Femur (tissue), 1 donor: ENCODE results near the gene GOLGA6L26.
"Not testable (repeated sequence)": the region's sequence is repeated elsewhere in the genome, so short reads cannot be mapped to it uniquely, and the experiment has no call there.

Source experiments
- DNase-seq: peaks from one replicate; pipeline ENCODE4 v3.0.0-alpha.2; 2017

Gene GOLGA6L26, protein sequence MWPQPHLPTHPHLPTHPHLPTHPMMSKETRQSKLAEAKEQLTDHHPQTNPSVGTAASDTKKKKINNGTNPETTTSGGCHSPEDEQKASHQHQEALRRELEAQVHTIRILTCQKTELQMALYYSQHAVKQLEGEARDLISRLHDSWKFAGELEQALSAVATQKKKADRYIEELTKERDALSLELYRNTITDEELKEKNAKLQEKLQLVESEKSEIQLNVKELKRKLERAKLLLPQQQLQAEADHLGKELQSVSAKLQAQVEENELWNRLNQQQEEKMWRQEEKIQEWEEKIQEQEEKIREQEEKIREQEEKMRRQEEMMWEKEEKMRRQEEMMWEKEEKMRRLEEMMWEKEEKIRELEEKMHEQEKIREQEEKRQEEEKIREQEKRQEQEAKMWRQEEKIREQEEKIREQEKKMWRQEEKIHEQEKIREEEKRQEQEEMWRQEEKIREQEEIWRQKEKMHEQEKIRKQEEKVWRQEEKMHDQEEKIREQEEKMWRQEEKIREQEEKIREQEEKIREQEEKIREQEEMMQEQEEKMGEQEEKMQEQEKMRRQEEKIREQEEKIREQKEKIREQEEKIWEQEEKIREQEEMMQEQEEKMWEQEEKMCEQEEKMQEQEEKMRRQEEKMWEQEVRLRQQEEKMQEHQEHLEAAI

DNA sequence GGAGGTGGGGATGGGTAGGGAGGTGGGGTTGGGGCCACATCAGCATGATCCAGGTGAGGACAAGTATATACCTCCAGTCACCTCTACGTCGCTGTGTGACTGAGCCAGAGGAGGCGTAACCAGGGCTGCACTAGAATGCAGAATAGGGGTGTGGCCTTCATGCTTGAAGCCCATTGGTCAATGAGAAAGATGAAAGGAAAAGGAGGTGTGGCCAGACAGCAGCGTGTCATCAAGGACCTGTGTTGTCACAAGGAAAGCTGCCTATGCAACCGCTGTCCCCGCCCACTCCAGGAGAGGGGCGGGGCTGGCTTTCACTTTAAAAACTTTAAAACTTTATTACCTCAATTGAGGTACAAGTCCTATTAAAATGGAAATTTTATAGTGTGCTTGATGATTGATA, at the start of gene GOLGA6L26:
GOLGA6L26 (minus strand) TSS at position 101 of the 400 bp plus-strand sequence; CDS start at position 40, 61 bp downstream.
- not testable (repeated sequence) for DNase-seq

DNA sequence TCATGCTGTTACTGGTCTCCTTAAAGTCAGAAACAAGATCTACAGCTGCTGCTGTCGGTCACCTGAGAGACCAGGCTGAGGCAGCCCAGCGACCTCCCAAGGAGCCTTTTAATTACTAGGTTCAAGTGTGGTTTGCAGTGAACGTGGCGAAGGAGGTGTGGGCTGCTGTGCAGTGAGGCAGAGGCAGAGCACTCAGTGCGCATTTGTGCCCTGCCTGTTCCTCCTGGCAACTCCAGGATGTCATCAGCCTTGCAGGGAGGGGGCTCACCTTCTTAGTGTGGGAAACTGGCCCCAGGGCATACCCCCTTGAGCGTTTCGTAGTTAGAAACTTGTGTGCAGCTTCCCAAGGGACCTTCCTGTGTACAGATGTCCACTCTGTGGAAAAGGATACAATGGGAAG, 47.2 kb upstream of the GOLGA6L26 start:
- not testable (repeated sequence) for DNase-seq

DNA sequence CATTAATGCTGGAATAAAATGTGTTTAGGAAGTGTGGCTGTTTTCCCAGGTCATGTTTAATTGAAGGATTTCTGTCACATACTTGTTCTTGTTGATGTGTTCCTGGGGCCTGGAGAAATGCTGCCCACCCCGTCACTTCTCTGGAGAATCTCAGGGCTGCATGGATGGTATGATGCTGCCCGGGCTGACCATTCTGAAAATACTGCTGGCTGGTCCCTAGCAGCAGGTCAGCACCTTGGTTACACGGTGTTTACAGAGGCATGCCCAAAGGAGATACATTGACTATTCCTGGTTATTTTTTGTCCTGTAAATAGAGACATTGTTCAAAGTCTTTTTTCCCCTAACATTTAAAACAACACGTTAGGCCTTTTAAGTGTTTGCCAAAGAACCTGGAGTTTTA, 46.7 kb upstream of the GOLGA6L26 start:
- DNase-seq, result not testable (repeated sequence)

DNA sequence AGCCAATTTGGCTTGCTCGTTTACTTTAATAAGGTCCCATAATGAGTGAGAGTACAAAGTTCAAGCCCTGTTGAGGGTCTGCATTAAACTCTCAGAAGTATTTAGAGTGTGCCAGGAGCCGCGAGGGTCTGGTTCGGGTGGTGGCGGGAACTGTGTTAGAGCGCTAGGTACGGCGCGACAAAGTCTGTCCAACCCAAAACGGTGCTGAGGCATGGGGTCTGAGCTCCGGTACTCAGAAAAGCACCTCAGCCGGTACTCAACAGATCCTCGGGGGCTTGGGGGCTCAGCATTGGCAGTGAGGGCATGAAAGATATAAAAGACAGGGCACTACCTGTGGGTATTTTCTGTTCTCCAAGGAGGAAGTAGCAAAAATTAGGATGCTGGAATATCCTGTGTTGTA, 45.0 kb upstream of the GOLGA6L26 start:
- not testable (repeated sequence) for DNase-seq

DNA sequence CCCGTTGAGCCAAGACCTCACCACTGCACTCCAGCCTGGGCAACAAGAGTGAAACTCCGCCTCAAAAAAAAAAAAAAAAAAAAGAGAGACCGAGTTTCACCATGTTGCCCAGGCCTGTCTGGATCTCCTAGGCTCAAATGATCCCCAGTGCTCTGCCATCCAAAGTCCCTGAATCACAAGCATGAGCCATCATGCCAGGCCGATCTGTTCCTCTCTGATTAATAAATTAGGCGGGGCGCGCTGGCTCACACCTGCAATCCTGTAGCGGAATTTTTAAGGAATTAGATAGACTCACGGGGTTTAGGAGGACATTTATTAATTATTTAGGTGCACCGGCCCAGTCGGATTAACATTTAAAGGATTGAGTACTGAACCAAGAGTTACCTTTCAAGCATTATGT, 40.2 kb upstream of the GOLGA6L26 start:
- not testable (repeated sequence) for DNase-seq

DNA sequence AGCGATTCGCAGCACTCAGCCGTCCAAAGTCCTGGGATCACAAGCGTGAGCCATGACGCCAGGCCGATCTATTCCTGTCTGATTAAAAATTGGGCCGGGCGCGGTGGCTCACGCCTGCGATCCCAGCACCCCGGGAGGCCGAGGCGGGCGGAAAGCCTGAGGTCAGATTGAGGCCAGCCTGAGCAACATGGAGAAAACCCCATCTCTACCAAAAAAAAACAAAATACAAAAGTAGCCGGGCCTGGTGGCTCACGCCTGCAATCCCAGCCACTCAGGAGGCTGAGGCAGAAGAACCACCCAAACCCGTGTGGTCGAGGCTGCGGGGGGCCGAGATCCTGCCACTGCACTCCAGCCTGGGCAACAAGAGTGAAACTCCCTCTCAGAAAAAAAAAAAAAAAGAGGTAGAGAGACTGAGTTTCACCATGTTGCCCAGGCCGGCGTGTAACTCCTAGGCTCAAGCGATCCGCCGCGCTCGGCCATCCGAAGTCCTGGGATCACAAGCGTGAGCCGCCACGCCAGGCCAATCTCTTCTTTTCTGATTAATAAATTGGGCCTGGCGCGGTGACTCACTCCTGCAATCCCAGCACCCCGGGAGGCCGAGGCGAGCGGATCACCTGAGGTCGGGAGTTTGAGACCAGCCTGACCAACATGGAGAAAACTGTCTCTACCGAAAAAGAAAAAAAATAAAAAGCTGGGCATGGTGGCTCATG, 39.0 kb upstream of the GOLGA6L26 start:
- DNase-seq, result not testable (repeated sequence)

DNA sequence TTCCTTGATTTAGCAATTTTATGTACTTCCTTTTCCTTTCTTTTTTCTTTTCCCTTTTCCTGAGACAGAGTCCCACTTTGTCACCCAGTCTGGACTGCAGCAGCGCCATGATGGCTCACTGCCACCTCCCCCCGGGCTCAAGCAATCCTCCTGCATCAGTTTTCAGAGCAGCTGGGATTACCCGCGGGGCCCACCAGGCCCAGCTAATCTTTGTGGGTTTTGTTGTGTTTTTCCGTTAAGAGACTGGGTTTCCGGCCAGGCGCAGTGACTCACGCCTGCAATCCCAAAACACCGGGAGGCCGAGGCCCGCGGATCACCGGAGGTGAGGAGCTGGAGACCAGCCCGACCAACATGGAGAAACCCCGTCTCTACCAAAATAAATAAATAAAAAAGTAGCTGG, 38.3 kb upstream of the GOLGA6L26 start:
- DNase-seq, result no peak

DNA sequence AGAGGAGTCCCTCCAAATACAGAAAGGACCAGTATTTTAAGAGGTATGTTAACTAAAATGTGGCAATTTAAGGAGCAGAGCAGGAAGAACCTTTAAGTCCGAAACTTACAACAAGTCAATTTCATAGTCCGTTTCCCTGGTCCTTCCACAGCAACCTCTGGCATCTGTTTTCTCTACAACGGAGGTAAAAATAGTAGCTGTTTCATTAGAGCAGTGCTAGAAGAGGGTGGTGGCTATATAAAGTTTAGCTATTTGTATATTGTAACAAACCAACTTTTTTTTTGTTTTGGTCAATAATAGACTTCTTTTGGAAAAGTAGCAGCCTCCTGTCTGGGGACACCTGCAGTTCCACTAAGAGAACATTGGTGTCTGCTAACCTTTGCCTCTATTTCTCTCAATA, 37.9 kb upstream of the GOLGA6L26 start:
- DNase-seq, result not testable (repeated sequence)

DNA sequence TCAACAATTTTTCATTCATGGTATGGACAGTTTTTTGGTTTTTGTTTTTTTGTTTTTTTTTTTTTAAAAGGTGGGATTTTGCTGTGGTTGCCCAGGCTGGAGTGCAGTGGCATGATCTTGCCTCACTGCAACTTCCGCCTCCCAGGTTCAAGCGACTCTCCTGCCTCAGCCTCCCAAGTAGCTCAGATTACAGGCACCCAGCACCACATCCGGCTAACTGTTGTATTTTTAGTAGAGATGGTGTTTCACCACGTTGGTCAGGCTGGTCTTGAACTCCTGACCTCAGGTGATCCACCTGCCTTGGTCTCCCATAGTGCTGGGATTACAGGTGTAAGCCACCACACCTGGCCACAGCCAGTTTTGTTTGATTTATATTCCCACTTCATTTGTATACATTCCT, 37.1 kb upstream of the GOLGA6L26 start:
- not testable (repeated sequence) for DNase-seq

DNA sequence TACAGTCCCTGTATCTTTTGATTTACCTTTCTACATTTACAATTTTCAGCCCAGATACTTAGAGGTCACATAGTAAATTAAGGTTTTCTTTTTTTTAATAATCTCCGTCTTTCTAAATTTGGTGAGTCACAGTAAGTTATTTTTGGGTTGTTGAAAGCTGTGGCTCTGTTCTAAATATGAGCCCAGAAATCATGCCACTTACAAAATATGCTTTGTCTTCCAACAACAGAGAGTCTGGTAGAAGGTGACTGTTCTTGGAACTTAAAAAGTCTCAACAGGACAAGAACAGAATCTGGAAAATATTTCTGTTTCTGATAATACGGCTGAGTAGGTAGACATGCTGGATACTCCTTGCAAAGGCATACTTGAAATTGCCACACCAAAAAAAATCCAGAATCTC, 36.6 kb upstream of the GOLGA6L26 start:
- DNase-seq, result no peak

DNA sequence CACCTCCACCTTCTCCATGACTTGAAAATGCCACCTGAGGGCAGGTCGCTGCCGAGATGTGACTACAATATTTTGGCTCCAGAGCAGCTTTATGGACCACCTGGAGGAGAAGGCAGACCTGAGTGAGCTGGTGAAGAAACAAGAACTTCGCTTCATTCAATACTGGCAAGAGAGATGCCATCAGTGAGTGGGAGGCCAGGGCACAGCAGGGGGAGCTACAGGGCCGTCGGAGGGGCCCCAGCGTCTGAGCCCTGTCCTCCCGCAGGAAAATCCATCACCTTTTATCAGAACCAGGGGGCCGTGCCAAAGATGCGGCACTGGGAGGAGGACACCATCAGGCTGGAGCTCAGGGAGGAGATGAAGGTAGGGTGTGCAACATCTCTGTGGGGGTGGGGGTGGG, 30.3 kb upstream of the GOLGA6L26 start:
- not testable (repeated sequence) for DNase-seq

DNA sequence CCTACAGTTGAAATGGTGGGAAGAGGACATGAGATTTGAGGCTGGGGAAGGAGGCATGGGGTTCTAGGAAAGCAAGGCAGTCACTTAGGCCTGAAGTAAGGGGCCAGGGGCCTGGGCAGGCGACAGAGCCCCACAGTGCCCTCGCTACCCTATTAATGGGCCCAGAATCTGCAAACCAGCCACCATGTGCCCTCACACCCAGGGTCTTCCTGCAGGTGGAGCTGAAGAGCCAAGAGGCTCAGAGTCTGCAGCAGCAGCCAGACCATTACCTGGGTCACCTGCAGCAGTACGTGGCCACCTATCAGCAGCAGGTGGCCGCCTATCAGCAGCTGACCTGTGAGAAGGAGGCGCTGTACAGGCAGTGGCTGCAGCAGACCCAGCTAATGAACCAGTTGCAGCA, 28.6 kb upstream of the GOLGA6L26 start:
- not testable (repeated sequence) for DNase-seq

DNA sequence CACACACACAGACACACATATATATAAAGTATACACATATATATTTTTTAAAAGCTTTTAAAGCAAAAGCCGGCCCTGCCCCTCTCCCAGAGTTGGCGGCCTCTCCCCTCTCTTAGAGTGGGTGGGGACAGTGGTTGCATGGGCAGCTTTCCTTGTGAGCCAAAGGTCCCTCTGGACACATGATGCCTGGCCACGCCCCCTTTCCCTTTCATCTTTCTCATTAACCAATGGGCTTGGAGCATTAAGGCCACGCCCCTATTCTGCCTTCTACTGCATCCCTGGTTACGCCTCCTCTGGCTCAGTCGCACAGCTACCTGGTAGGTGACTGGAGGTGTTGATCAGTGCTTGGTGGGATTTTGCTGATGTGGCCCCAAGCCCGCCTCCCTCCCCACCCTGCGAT, 20.5 kb upstream of the GOLGA6L26 start, which contains the start of gene GOLGA8S:
GOLGA8S (plus strand) TSS at position 301 of the 400 bp plus-strand sequence; CDS start at position 363, 62 bp downstream.
- DNase-seq, result not testable (repeated sequence)

DNA sequence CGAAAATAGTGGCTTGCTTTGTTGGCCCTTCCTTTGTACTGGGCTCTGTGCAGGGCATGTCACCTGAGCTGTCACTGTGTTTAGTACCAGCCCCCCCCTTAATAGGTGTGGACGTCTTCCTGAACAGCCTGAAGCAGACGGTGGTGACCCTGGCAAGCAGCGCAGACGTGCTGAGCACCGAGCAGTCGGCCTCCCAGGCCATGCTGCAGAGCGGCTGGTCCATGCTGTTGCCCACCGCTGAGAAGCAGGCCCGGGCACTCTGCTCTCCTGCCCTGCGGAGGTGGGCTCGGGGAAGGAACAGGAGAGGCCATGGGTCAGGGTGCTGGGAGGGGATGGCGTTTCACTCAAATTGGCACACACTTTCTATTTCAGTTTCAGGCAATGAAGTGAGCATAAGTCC, 22.8 kb downstream of the GOLGA6L26 start:
- not testable (repeated sequence) for DNase-seq

DNA sequence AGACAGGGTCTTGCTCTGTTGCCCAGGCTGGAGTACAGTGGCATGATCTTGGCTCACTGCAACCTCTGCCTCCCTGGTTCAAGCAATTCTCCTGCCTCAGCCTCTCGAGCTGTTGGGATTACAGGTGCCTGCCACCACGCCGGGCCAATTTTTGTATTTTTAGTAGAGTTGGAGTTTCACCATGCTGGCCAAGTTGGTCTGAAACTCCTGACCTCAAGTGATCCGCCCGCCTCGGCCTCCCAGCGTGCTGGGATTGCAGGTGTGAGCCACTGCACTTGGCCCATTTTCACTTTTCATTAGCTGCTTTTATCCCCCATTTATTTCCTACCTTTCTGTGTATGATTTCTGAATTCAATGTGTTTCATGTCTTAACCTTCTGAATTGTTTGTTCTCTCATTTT, 28.1 kb downstream of the GOLGA6L26 start:
- DNase-seq, result not testable (repeated sequence)

DNA sequence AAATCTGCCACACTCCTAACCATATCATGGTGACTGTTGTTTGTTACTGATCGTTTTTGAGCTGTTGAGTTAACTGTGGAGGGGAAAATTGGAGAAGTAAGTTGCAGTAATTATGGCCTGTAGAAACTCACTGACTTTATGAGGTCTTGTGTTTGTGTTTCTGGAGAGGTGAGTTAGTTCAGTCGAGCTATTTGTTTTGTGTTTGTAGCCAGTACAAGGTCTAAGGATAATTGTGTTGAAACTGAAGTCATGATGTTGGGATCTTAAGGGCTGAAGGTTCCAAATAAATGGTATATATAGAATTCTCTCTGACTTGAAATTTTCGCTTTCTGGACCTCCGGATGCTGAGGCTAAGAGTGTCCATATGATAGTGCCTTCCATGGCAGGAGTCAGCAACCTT, 29.2 kb downstream of the GOLGA6L26 start:
- not testable (repeated sequence) for DNase-seq

DNA sequence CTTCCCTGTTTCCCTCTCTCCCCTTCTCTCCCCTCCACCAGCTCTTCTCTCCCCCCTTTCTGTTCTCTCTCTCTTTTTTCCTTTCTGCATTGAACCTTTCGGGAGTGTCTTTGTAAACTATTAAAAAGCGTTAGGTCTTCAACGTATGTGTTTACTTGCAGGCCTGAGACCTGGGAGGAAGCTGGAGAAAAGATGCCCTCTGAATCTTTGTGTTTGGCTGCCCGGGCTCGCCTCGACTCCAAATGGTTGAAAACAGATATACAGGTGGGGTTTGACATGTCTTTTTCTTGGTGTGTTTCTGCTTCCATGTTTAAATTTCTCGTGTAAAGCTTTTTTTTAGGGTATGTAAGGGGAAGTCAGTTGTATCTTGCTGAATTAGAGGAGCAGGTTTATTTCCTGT, 29.7 kb downstream of the GOLGA6L26 start:
- not testable (repeated sequence) for DNase-seq

DNA sequence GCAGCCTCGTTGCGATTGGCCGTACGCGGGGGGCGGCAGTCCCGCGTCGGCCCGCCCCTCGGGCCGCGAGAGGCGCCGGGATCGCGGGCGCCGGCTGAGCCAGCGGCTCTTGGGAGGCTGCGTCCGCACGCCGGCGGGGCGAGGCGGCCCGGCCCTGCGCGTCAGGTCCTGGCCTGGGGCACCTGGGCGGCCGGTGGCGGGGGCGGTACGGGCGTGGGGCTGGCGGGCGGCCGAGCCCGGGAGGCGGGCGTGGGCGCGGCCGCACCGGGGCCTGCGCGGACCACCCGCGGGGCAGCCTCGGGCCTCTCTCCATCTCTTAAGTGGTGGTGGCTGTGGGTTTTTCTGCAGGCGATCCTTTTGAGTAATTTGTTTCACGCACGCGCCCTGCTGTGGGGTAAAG, 30.3 kb downstream of the GOLGA6L26 start:
- peak; percentile 40 for DNase-seq

DNA sequence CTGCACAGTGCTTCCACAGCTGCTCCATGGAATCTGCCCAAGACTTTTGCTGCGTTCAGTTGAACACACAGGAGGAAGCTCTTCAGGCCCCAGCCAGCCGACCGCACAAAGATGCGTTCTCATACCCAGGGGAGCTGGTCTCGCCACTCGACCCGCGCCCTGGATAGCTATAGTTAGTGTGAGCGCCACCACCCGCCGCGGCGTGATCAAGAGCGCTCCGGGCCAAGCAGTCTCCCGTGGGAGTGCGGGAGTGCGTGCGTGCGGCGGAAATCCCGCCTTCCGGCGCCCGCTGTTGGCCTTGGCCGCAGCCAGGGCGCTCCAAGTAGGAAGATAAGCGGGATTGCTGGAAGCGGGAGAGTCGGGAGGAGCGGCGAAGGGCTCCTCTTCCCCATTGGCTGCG, 30.8 kb downstream of the GOLGA6L26 start:
- not testable (repeated sequence) for DNase-seq
